MM.1S (cell line): ENCODE results near the gene KCTD18.

ENCODE experiments used
- EZH2 ChIP-seq: fragments of 300-600 bp; sonication (generic); optimal IDR thresholded peaks from 2 replicates; pipeline ENCODE3; 2017; ENCODE audit warnings: low read depth, mild to moderate bottlenecking, antibody characterized with exemption, low read length, mixed read lengths
- EZH2phosphoT487 ChIP-seq: fragments of 300-600 bp; sonication (generic); IDR thresholded peaks from 2 replicates; pipeline ENCODE4 v1.6.1; 2018; ENCODE audit warnings: antibody characterized with exemption, low read length
- TF ChIP-seq, protein P1 (sequence below): fragments of 300-600 bp; sonication (generic); IDR thresholded peaks from 2 replicates; pipeline ENCODE4 v1.5.1; 2016; ENCODE audit warnings: antibody characterized with exemption, low read length, mixed read lengths

DNA sequence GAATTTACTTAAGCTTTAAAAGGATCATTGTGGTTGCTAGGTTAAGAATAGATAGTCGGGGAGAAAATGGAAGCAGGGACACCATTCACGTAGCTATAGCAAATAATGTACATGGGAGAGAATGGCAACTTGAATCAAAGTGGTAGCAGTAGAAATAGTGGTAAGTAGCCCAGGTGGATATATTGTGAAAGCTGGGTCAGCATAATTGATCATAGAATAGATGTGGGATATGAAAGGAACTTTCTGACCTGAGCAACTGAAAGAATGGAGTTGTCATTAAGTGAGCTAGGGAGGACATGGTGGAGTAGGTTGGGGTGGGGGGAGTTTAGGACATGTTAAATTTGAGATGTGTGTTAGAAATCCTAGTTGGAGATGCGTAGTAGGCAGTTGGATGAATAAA is 18.4 kb upstream of the KCTD18 start:
- TF ChIP-seq, protein P1, sequence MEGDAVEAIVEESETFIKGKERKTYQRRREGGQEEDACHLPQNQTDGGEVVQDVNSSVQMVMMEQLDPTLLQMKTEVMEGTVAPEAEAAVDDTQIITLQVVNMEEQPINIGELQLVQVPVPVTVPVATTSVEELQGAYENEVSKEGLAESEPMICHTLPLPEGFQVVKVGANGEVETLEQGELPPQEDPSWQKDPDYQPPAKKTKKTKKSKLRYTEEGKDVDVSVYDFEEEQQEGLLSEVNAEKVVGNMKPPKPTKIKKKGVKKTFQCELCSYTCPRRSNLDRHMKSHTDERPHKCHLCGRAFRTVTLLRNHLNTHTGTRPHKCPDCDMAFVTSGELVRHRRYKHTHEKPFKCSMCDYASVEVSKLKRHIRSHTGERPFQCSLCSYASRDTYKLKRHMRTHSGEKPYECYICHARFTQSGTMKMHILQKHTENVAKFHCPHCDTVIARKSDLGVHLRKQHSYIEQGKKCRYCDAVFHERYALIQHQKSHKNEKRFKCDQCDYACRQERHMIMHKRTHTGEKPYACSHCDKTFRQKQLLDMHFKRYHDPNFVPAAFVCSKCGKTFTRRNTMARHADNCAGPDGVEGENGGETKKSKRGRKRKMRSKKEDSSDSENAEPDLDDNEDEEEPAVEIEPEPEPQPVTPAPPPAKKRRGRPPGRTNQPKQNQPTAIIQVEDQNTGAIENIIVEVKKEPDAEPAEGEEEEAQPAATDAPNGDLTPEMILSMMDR, result no peak
- TF ChIP-seq EZH2 (no peak), EZH2phosphoT487 (no peak)
